Naive thymus-derived CD4-positive, alpha-beta T cell (primary cell): ENCODE results near the gene CRHR2. TPM values are rescaled to one million over a fixed set of nuclear protein-coding genes. Genes with fewer than 3 reads are reported as not detected.
A peak's percentile ranks its signal among the peaks of the same experiment; 100 is the strongest.

Experiments
- ATAC-seq: fragments of 150-1000 bp; cut with Tn5 transposase; 2 replicates; pipeline ENCODE4 v1.10.0; 2021; ENCODE audit warnings: mild to moderate bottlenecking, moderate library complexity
- CTCF ChIA-PET: fragments of 350-600 bp; sonication (Branson Sonifier 250); formaldehyde crosslinking; loops from one replicate; lab custom pipeline; 2021; ENCODE audit warnings: antibody characterized with exemption; lab: Charles Lee
- POLR2A ChIA-PET: fragments of 350-600 bp; sonication (Branson Sonifier 250); formaldehyde crosslinking; loops from one replicate; lab custom pipeline; 2021; ENCODE audit warnings: antibody characterized with exemption, inconsistent platforms; lab: Charles Lee
- DNase-seq, 9 donors: peaks; one replicate each; pipeline versions ENCODE4 v3.0.0 to v3.0.0-alpha.2; 2020 to 2022; ENCODE audit warnings: mixed read lengths in 1 of 9
- H3K27ac ChIP-seq: one replicate; pipeline ENCODE4 v1.7.0; 2013; ENCODE audit warnings: mild to moderate bottlenecking, low read depth, low read length, moderate library complexity
- H3K27me3 ChIP-seq, 2 donors: one replicate each; pipeline ENCODE4 v1.7.0; 2013; ENCODE audit warnings: low read length in 2 of 2, mild to moderate bottlenecking in 2 of 2, moderate library complexity in 2 of 2; ENCODE audit not compliant: control insufficient read depth in 2 of 2, insufficient read depth in 2 of 2
- H3K36me3 ChIP-seq, 3 experiments: 1 replicate in 2 of 3; 2 replicates in 1 of 3; pipeline ENCODE4 v1.7.0; 2013; ENCODE audit warnings: low read length in 3 of 3, mild to moderate bottlenecking in 3 of 3, moderate library complexity in 1 of 3; ENCODE audit not compliant: insufficient read depth in 3 of 3, control insufficient read depth in 2 of 3
- H3K4me1 ChIP-seq, 2 donors: one replicate each; pipeline ENCODE4 v1.7.0; 2013; ENCODE audit warnings: low read length in 2 of 2, mild to moderate bottlenecking in 2 of 2, moderate library complexity in 1 of 2; ENCODE audit not compliant: control insufficient read depth in 2 of 2, insufficient read depth in 2 of 2
- H3K4me3 ChIP-seq: 2 replicates; pipeline ENCODE4 v1.7.0; 2013; ENCODE audit warnings: mild to moderate bottlenecking, low read length
- H3K9me3 ChIP-seq, 3 experiments: 1 replicate in 2 of 3; 2 replicates in 1 of 3; pipeline ENCODE4 v1.7.0; 2013; ENCODE audit warnings: low read length in 3 of 3; ENCODE audit not compliant: control insufficient read depth in 2 of 3
- H3K27ac Mint-ChIP-seq, 9 donors: one replicate each; pipeline ENCODE4 v1.8.0; 2020 to 2022; ENCODE audit warnings: mixed read lengths in 9 of 9, mild to moderate bottlenecking in 8 of 9, moderate library complexity in 5 of 9, inconsistent platforms in 2 of 9
- H3K27me3 Mint-ChIP-seq, 5 donors: one replicate each; pipeline ENCODE4 v1.8.0; 2021 to 2022; ENCODE audit warnings: mixed read lengths in 5 of 5, mild to moderate bottlenecking in 1 of 5
- H3K36me3 Mint-ChIP-seq, 5 donors: one replicate each; pipeline ENCODE4 v1.8.0; 2020 to 2022; ENCODE audit warnings: mixed read lengths in 5 of 5, mild to moderate bottlenecking in 3 of 5, inconsistent platforms in 1 of 5
- H3K4me1 Mint-ChIP-seq, 7 donors: one replicate each; pipeline ENCODE4 v1.8.0; 2020 to 2022; ENCODE audit warnings: mixed read lengths in 7 of 7, mild to moderate bottlenecking in 3 of 7, inconsistent platforms in 1 of 7
- H3K4me3 Mint-ChIP-seq, 10 donors: one replicate each; pipeline ENCODE4 v1.8.0; 2020 to 2022; ENCODE audit warnings: mild to moderate bottlenecking in 10 of 10, mixed read lengths in 10 of 10, moderate library complexity in 6 of 10, inconsistent platforms in 2 of 10
- H3K9me3 Mint-ChIP-seq, 11 donors: one replicate each; pipeline ENCODE4 v1.8.0; 2020 to 2022; ENCODE audit warnings: mixed read lengths in 11 of 11, mild to moderate bottlenecking in 4 of 11, inconsistent platforms in 1 of 11, moderate library complexity in 1 of 11
- intact Hi-C, 2 donors: fragments of 100-400 bp; cut with micrococcal nuclease; formaldehyde crosslinking; loops; one replicate each; pipeline ENCODE4 v1.15.1; 2023
- polyA plus RNA-seq, 2 donors: library from polyadenylated mRNA; unstranded; fragments of 300-500 nt; fragmentation: Illumina TruSeq; gene quantifications; one replicate each; pipeline ENCODE4 v1.2.3, GENCODE V29; 2021
- total RNA-seq, 6 experiments: library from RNA in 5 of 6; stranded (reverse) in 5 of 6; gene quantifications; 1 replicate in 5 of 6; 2 replicates in 1 of 6; pipeline ENCODE4 v1.2.3 and lab custom pipeline; 2021 to 2026

CRHR2 gene
- total and polyA plus RNA-seq, 7 experiments from 2014 or later: not detected

GRCh38 chr7:30652698-30653641 is 29.3 kb downstream of the CRHR2 start:
- Mint-ChIP-seq H3K4me3 (no peak overlapping the region), H3K27me3 (no peaks in the 10 kb centered on the region), H3K9me3 (peaks cover 0 to 1% (median 0%) of the 10 kb centered on the region in 11 donors), H3K4me1 (peaks cover 0 to 3% (median 0%) of the 10 kb centered on the region in 7 donors), H3K27ac (no peak overlapping the region), H3K36me3 (peaks cover 0 to 13% (median 0%) of the 10 kb centered on the region in 5 donors)
- Histone ChIP-seq H3K36me3 (no peaks in the 10 kb centered on the region), H3K4me1 (no peaks in the 10 kb centered on the region), H3K27me3 (no peaks in the 10 kb centered on the region), H3K4me3 (no peak overlapping the region), H3K27ac (no peak overlapping the region), H3K9me3 (no peaks in the 10 kb centered on the region)
- ChIA-PET CTCF (no interaction called here), POLR2A (interaction anchor here (0.6 kb wide), 1 partner anchor 13 kb away, joined by 3 read pairs; no protein-coding TSS in a partner anchor)
- intact Hi-C loops: no loop called here
- ATAC-seq (no peak), DNase-seq (no peak)

GRCh38 chr7:30652132-30652531 is 30.1 kb downstream of the CRHR2 start:
- H3K4me1 Mint-ChIP-seq: peaks cover 0 to 3% (median 0%) of the 10 kb centered on the region in 7 donors

GRCh38 chr7:30650421-30650808 is 31.8 kb downstream of the CRHR2 start:
- ChIA-PET CTCF (no interaction called here), POLR2A (interaction anchor here (0.6 kb wide), 1 partner anchor 1898 kb away, joined by 4 read pairs; no protein-coding TSS in a partner anchor)
- Mint-ChIP-seq H3K4me1 (peaks cover 0 to 3% (median 0%) of the 10 kb centered on the region in 7 donors), H3K27ac (peak overlapping the region in 1 of 9 donors; percentile 42), H3K27me3 (no peaks in the 10 kb centered on the region), H3K36me3 (peaks cover 0 to 23% (median 2%) of the 10 kb centered on the region in 5 donors), H3K9me3 (peaks cover 0 to 1% (median 0%) of the 10 kb centered on the region in 11 donors), H3K4me3 (no peak overlapping the region)
- ATAC-seq: no peak
- H3K4me1 ChIP-seq: no peaks in the 10 kb centered on the region
- no peak overlapping the region for H3K4me3 ChIP-seq
- DNase-seq: no peak
- H3K36me3 ChIP-seq: no peaks in the 10 kb centered on the region
- H3K27me3 ChIP-seq: no peaks in the 10 kb centered on the region
- intact Hi-C loops: no loop called here
- H3K9me3 ChIP-seq: no peaks in the 10 kb centered on the region
- H3K27ac ChIP-seq: no peak overlapping the region

More at GRCh38 chr7:30652132-30652531, 30.1 kb downstream of the CRHR2 start:
- DNase-seq: no peak
- POLR2A ChIA-PET: no interaction called here
- Mint-ChIP-seq H3K36me3 (peaks cover 0 to 13% (median 0%) of the 10 kb centered on the region in 5 donors), H3K4me3 (no peak overlapping the region), H3K27me3 (no peaks in the 10 kb centered on the region), H3K9me3 (peaks cover 0 to 1% (median 0%) of the 10 kb centered on the region in 11 donors), H3K27ac (no peak overlapping the region)
- Histone ChIP-seq H3K27me3 (no peaks in the 10 kb centered on the region), H3K36me3 (no peaks in the 10 kb centered on the region), H3K27ac (no peak overlapping the region), H3K9me3 (no peaks in the 10 kb centered on the region), H3K4me3 (no peak overlapping the region), H3K4me1 (no peaks in the 10 kb centered on the region)
- CTCF ChIA-PET: no interaction called here
- ATAC-seq: no peak
- intact Hi-C loops: no loop called here

GRCh38 chr7:30649717-30650420 is 32.4 kb downstream of the CRHR2 start:
- Mint-ChIP-seq H3K27me3 (no peaks in the 10 kb centered on the region), H3K9me3 (peaks cover 0 to 1% (median 0%) of the 10 kb centered on the region in 11 donors), H3K4me3 (no peak overlapping the region), H3K4me1 (peaks cover 0 to 3% (median 0%) of the 10 kb centered on the region in 7 donors), H3K36me3 (peaks cover 0 to 27% (median 6%) of the 10 kb centered on the region in 5 donors), H3K27ac (peak overlapping the region in 1 of 9 donors; percentile 46)
- Histone ChIP-seq H3K4me3 (no peak overlapping the region), H3K9me3 (no peaks in the 10 kb centered on the region), H3K27me3 (no peaks in the 10 kb centered on the region), H3K4me1 (no peaks in the 10 kb centered on the region), H3K27ac (no peak overlapping the region), H3K36me3 (no peaks in the 10 kb centered on the region)
- POLR2A ChIA-PET: no interaction called here
- CTCF ChIA-PET: no interaction called here
- ATAC-seq: no peak
- intact Hi-C loops: no loop called here
- no peak for DNase-seq

GRCh38 chr7:30648744-30649540 is 33.3 kb downstream of the CRHR2 start:
- Mint-ChIP-seq H3K27me3 (no peaks in the 10 kb centered on the region), H3K4me3 (no peak overlapping the region), H3K4me1 (peaks cover 0 to 3% (median 0%) of the 10 kb centered on the region in 7 donors), H3K36me3 (peaks cover 0 to 25% (median 13%) of the 10 kb centered on the region in 5 donors), H3K9me3 (peaks cover 0 to 1% (median 0%) of the 10 kb centered on the region in 11 donors), H3K27ac (peak overlapping the region in 2 of 9 donors; percentile 36 to 52)
- Histone ChIP-seq H3K4me1 (no peaks in the 10 kb centered on the region), H3K27me3 (no peaks in the 10 kb centered on the region), H3K4me3 (no peak overlapping the region), H3K36me3 (no peaks in the 10 kb centered on the region), H3K27ac (no peak overlapping the region), H3K9me3 (no peaks in the 10 kb centered on the region)
- ChIA-PET POLR2A (no interaction called here), CTCF (no interaction called here)
- DNase-seq: no peak
- ATAC-seq: no peak
- intact Hi-C loops: no loop called here
